PC-9 (cell line): ENCODE measurements around the gene LTB. TPM values are rescaled to one million over a fixed set of nuclear protein-coding genes. Genes with fewer than 3 reads are reported as not detected.

Experiments
- BruUV-seq: library from RNA; stranded (reverse); fragments of 400-500 nt; replicated peaks from 2 replicates; lab custom pipeline; 2021; lab: Mats Ljungman, UMichigan
- CTCF ChIA-PET: fragments of 300-600 bp; sonication (Branson Sonifier 250); formaldehyde crosslinking; loops from one replicate; lab custom pipeline; 2022; ENCODE audit warnings: antibody characterized with exemption; lab: Charles Lee
- POLR2A ChIA-PET: fragments of 300-600 bp; sonication (Branson Sonifier 250); formaldehyde crosslinking; loops from one replicate; lab custom pipeline; 2022; ENCODE audit warnings: antibody characterized with exemption; ENCODE audit not compliant: unreplicated experiment; lab: Charles Lee
- DNase-seq, 2 experiments: peaks; one replicate each; pipeline versions ENCODE4 v3.0.0 to v3.0.0-alpha.2; 2015 to 2022; ENCODE audit warnings: mixed read lengths in 1 of 2
- H2AFZ ChIP-seq: fragments of 200-600 bp; sonication (generic); 2 replicates; pipeline ENCODE4 v1.8.1; 2017; ENCODE audit warnings: antibody characterized with exemption
- H3F3A ChIP-seq: fragments of 200-600 bp; sonication (generic); 2 replicates; pipeline ENCODE4 v1.8.1; 2017; ENCODE audit warnings: antibody characterized with exemption, mild to moderate bottlenecking, low read depth; ENCODE audit not compliant: insufficient read depth
- H3K27ac ChIP-seq: fragments of 200-600 bp; sonication (generic); 2 replicates; pipeline ENCODE4 v1.6.1; 2016; ENCODE audit warnings: mixed run types
- H3K27me3 ChIP-seq: fragments of 200-600 bp; sonication (generic); 2 replicates; pipeline ENCODE4 v1.6.1; 2016; ENCODE audit warnings: low read depth, mixed run types; ENCODE audit not compliant: insufficient read depth
- H3K36me3 ChIP-seq: fragments of 200-600 bp; sonication (generic); 2 replicates; pipeline ENCODE4 v1.6.1; 2016; ENCODE audit warnings: low read depth, mixed run types
- H3K4me1 ChIP-seq: fragments of 200-600 bp; sonication (generic); replicated peaks from 2 replicates; pipeline ENCODE4 v1.6.1; 2016; ENCODE audit warnings: mixed run types; ENCODE audit not compliant: insufficient read depth
- H3K4me2 ChIP-seq: fragments of 200-600 bp; sonication (generic); 2 replicates; pipeline ENCODE4 v1.6.1; 2017; ENCODE audit warnings: mixed run types
- H3K4me3 ChIP-seq: fragments of 200-600 bp; sonication (generic); 2 replicates; pipeline ENCODE4 v1.6.1; 2016; ENCODE audit warnings: mixed run types
- H3K79me2 ChIP-seq: fragments of 200-600 bp; sonication (generic); 2 replicates; pipeline ENCODE4 v1.6.1; 2017; ENCODE audit warnings: low read depth, mixed run types
- H3K9me2 ChIP-seq: fragments of 200-600 bp; sonication (generic); 2 replicates; pipeline ENCODE4 v1.8.1; 2017; ENCODE audit warnings: mild to moderate bottlenecking; ENCODE audit not compliant: insufficient read depth
- H3K9me3 ChIP-seq: fragments of 200-600 bp; sonication (generic); 2 replicates; pipeline ENCODE4 v1.8.1; 2016; ENCODE audit warnings: low read depth; ENCODE audit not compliant: insufficient read depth
- H4K20me1 ChIP-seq: fragments of 200-600 bp; sonication (generic); 2 replicates; pipeline ENCODE4 v1.8.1; 2017; ENCODE audit not compliant: insufficient read depth
- CTCF ChIP-seq: fragments of 200-600 bp; sonication (generic); conservative IDR thresholded peaks from 2 replicates; pipeline ENCODE4 v1.6.1; 2017; ENCODE audit warnings: mixed run types, antibody characterized with exemption, mild to moderate bottlenecking, moderate library complexity
- EZH2 ChIP-seq: fragments of 200-600 bp; sonication (generic); IDR thresholded peaks from 2 replicates; pipeline ENCODE4 v1.8.0; 2017; ENCODE audit warnings: antibody characterized with exemption, low read depth
- intact Hi-C: fragments of 100-400 bp; cut with micrococcal nuclease; formaldehyde crosslinking; loops from one replicate; pipeline ENCODE4 v1.10.0; 2022; ENCODE audit not compliant: unreplicated experiment
- total RNA-seq: library from RNA; stranded (reverse); gene quantifications from 2 replicates; pipeline ENCODE4 v1.2.3, GENCODE V29; 2021

The LTB gene
- total RNA-seq, 1 experiment from 2014 or later: not detected

- Histone ChIP-seq H3F3A (peaks cover 73% of the 10 kb centered on the region), H3K27me3 (no peaks in the 10 kb centered on the region), H3K9me2 (no peaks in the 10 kb centered on the region), H3K9me3 (no peaks in the 10 kb centered on the region), H4K20me1 (peaks cover 91% of the 10 kb centered on the region), H3K79me2 (peaks cover 41% of the 10 kb centered on the region), H3K4me2 (no peak overlapping the region), H3K4me3 (no peak overlapping the region), H3K4me1 (0 out of 2 replicates have a peak, but pooled peaks cover 4% of the 10 kb centered on the region), H3K27ac (no peak overlapping the region), H3K36me3 (peaks cover 62% of the 10 kb centered on the region), H2AFZ (no peak overlapping the region)
- ChIA-PET CTCF (no interaction called here), POLR2A (no interaction called here)
- intact Hi-C loops: no loop called here
- TF ChIP-seq EZH2 (no peak), CTCF (no peak)
- no peak for DNase-seq
- BruUV-seq: TSS peak; percentile 0
Observed at GRCh38 chr6:31534011-31534410, 48.2 kb downstream of the LTB start.

GRCh38 chr6:31533455-31533841 lies 48.8 kb downstream of the LTB start:
- Histone ChIP-seq H3K4me2 (no peak overlapping the region), H3K79me2 (peaks cover 35% of the 10 kb centered on the region), H4K20me1 (peaks cover 85% of the 10 kb centered on the region), H3F3A (peaks cover 74% of the 10 kb centered on the region), H3K9me3 (no peaks in the 10 kb centered on the region), H3K27me3 (no peaks in the 10 kb centered on the region), H3K27ac (no peak overlapping the region), H3K4me1 (no peaks in the 10 kb centered on the region), H2AFZ (no peak overlapping the region), H3K9me2 (no peaks in the 10 kb centered on the region), H3K36me3 (peaks cover 56% of the 10 kb centered on the region), H3K4me3 (no peak overlapping the region)
- BruUV-seq: no TSS peak
- ChIA-PET CTCF (no interaction called here), POLR2A (no interaction called here)
- no peak for DNase-seq
- TF ChIP-seq EZH2 (no peak), CTCF (no peak)
- intact Hi-C loops: no loop called here

- H3K4me3 ChIP-seq: no peak overlapping the region
- H3K36me3 ChIP-seq: peaks cover 52% of the 10 kb centered on the region
- H3K9me3 ChIP-seq: no peaks in the 10 kb centered on the region
- no TSS peak for BruUV-seq
- H2AFZ ChIP-seq: no peak overlapping the region
- H3K4me1 ChIP-seq: no peaks in the 10 kb centered on the region
- DNase-seq: no peak
- intact Hi-C loops: no loop called here
- H3K27me3 ChIP-seq: no peaks in the 10 kb centered on the region
- H3F3A ChIP-seq: peaks cover 74% of the 10 kb centered on the region
- H3K79me2 ChIP-seq: peaks cover 30% of the 10 kb centered on the region
- ChIA-PET POLR2A (interaction anchor here (0.5 kb wide), 1 partner anchor 91 kb away, joined by 5 read pairs; no protein-coding TSS in a partner anchor), CTCF (no interaction called here)
- TF ChIP-seq EZH2 (no peak), CTCF (no peak)
- no peak overlapping the region for H3K4me2 ChIP-seq
- H3K9me2 ChIP-seq: no peaks in the 10 kb centered on the region
- no peak overlapping the region for H3K27ac ChIP-seq
- peaks cover 79% of the 10 kb centered on the region for H4K20me1 ChIP-seq
Observed at GRCh38 chr6:31532644-31533454, 49.4 kb downstream of the LTB start.
